GM04503 (cell line): Measurements from ENCODE around the gene DUOXA1.
"Not testable (repeated sequence)": the region's sequence is repeated elsewhere in the genome, so short reads cannot be mapped to it uniquely, and the experiment has no call there.

Experiments
- DNase-seq: peaks from one replicate; pipeline ENCODE4 v3.0.0-alpha.2; 2012; ENCODE audit warnings: low read depth

The DUOXA1 gene

DNA sequence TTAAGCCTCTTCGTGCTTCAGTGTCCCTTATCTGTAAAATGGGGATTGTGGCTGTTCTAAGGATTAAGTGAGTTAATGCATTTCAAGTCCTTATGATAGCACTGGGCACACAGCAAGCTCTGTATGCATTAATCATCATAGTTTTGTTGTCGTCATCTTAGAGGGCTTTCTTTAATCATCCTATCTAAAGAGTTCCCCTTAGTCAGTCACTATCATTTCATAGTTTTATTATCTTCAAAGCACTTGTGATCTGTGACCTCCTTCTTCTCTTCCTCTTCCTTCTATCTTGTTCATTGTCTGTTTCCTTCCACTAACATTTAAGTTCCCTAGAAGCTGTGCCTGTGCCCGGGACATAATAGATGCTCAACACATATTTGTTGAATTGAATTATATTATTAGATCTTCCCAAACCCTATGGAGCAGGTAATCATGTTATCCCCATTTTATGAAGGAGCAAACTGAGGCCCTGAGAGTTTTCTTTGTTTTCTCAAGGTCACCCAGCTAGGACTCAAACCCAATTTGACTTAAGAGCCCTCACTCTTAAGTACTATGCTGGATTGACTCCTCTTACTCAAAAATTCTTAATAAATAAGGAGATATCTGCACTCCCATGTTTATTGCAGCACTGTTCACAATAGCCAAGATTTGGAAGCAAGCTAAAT lies 39.8 kb downstream of the DUOXA1 start:
- DNase-seq: no peak

DNA sequence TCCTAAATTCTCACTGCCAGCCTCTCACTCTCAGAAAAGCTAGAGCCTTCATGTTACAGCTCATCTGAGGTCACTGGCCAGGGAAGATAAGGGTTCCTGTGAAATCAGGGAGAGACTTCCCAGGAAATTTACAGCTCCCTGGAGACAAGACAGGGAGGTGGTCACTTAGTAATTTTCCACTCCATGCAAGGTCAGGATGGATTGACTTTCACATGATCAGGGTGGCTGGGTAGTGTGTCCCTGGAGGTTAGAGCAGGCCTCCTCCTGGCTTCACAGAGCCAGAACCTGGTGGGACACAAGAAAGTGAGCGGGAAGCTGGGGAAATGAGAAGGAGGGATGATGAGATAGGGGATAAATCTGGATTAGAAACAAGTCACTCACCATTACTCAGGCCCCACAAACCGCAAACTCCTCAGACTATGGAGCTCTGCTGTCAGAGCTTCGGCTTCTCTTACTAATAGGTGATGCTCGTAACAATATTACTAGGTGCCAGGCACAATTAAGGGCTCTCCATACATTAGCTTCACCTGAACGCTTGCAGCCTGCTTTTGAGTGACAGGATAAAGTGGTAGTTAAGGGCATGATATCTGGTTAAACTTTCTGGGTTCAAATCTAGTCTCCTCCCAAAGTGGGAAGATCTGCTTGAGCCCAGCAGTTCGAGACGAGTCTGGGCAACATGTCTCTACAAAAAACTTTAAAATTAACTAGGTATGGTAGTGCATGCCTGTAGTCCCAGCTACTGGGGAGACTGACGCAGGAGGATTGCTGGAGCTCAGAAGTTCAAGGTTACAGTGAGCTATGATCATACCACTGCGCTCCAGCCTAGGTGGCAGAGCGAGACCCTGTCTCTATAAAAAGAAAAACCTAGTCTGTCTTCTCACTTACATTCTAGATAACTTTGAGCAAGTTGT lies 40.6 kb downstream of the DUOXA1 start:
- no peak for DNase-seq

DNA sequence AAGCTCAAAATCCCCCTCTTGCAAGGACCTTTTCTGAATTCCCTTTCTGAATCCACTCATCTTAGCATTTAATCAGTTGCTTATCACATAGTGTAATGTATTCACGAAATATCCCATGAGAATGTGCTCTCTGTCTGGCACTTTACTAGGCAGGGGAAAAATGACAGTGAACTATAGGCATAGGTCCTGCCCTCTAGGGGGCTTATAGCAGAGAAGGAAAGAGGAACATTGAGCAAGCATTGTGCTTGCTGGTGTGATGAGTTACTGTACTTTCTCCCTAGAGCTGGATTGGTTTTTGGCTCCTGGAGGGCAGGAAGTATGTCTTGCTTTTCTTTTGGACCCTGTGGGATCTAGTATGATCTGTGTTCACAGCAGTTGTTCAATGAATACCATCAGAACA lies 42.2 kb downstream of the DUOXA1 start:
- no peak for DNase-seq

DNA sequence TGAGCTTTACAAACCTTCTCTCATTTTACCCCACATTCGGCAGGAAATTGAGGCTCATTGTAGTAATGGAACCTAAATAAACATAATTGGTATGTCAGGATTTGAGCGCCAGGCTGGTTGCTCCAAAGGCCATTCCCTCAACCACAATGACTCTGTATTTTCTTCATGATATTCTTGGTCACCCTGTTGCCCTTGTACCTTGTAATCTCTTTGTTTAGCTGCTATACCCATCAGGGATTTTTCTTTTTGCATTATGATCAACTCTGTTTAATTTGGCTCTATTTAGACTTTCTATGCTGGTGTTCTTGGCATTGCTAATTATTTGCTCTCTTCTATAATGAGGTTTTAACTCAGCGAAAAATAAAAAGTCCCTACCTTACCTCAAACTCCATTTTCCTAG lies 45.5 kb downstream of the DUOXA1 start:
- no peak for DNase-seq

DNA sequence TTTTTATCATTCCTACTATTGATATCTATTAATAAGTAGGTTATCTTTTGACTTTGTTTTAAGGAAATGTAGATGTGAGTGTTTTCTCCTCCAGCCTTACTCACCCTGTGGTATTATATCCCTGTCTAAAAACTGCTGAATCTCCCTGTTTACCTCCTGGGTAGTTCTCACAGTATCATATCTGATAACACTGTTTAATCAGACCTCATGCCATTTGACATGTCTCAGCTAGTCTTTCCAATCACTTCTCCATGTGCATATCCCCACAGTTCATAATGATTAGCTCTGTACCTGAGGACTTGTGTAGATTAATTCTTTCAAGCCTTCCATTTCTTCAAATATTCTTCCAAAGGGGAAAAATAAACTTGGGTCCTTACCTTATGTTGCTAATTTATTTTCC lies 46.5 kb downstream of the DUOXA1 start:
- no peak for DNase-seq

DNA sequence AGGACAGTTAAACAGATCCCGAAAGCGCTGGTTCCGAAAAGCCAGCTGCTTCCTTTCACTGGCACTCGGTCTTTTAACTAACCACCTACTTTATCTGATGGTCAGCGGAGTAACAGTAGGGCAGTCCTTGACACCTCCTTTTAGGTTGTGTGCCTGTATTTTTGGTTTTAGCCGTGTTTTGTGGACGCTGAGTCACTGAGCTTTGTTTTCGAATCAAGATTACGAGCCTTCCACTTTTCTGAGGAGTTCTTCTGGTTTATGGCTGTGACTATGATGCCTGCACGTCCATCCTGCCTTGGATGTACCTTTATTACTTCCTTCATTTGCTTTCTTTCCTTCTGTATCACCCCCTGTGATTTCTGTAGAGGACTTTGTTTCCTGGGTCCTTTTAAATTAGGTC lies 47.3 kb downstream of the DUOXA1 start:
- DNase-seq: not testable (repeated sequence)

DNA sequence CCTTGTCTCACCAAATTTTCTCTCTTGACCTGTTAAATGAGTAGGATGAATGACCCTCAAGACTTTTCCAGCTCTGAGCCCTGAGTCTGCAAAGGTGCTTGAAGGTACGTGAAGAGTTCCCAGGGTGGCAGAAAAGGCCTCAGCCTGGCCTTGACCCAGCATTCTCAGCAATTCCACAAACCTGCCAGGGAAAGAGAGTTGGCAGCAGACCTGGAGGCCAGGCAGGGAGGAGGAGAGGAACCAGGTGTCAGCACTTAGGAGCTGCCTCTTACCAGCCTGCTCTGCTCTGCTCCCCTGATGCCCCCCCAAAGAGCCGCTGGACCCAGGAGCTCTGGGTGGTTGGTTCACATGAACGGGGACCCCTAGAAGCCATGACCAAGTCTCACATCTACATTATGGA lies 49.1 kb downstream of the DUOXA1 start:
- not testable (repeated sequence) for DNase-seq

DNA sequence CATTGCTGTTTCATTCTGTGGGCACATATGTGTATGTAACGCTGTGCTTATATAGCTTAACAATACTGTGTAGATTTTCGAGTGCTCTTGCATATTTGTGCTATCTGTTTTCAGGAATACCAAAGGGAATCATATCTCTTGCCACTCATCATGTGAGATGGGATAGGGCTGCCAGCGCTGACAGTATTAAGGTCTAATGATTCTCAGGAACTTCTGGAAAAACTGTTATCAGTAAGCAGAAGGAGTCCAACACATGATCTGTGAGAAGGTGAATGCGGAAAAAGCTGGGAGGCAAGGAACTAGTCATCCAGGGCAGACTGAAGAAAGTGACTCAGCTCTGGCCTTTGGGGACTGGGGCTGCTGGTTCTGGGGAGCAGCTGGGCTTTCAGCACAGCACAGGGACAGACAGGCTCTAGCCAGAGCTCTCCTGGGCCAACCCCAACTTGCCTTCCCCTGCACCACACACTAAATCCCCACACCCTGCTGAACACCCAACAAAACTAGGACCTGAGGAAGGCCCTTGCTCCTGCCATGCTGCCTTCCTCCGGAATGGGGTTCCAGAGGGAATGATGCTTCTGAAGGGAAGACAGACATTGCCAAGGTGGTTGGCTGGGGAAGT lies 49.9 kb downstream of the DUOXA1 start:
- DNase-seq: not testable (repeated sequence)

DNA sequence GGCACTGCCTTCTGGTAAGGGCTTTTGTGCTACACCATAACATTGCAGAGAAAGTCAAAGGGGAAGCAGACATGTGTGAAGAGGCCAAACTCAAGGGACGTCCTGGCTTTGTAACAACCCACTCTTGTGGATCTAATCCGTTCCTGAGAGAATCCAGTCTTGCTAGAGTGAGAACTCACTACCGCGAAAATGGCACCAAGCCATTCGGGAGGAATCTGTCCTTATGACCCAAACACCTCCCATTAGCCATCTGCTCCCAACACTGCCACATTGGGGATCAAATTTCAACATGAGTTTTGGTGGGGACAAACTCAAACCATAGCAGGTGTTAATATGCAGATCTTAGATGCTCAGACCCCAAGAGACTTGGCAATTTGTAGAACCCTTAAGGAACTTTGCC lies 50.5 kb downstream of the DUOXA1 start:
- DNase-seq: not testable (repeated sequence)

DNA sequence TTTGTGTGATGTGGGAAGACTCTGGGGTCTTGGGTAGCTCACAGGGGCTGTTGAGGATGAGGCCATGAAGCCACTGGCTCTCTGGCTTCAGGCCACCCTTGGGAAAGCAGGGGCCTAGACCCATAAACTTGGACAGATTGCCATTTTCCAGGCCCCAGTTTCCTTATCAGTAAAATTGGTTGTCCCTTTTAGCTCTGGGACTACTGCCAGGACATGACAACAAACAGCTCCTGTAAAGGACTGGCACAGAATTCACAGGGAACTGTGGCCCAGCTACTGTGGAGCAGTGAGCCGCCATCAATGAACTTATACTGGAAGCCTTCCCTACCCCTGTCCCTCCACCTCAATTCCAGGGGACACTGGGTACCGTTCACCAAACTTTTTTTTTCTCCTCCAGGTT lies 52.3 kb downstream of the DUOXA1 start:
- not testable (repeated sequence) for DNase-seq

DNA sequence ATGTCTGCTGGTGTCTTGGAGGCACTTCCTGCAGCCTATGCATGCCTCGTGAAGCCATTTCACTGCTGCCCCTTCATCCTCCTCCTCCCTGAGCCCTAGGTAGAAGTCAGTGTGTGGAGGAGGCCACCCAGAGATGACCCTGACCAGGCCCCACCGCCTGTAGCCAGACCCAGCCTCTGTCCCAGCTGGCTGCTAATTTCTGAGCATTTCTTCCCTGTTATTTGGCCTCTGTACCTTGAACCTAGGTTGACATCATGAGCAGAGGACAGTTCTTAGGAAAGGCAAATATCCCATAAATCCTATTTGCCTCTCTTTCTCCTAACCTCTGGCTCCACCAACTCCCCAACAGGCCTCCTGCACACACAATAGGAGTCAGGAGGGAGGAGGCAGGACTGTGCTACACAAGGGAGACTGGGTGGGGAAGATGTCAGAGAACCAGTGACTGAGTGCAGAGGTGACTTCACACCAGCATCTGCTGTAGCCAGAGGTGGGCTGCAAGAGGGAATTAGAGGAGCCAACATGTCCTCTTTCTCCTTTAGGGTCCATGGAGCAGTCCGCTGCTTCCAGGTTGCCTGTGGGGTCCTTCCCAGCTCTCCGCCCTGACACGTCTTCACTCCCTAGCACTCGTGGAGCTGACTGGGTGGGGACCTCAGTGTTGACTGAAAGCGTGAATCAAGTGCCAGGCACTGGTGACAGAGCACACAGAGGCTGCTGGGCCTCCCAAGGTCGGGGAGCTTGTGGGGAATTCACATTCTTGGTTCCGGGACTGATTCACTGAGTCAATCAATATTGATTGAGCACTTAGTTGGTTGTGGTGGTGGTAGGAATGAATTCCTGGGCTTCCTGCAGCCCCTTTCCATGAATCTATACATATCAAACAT lies 54.0 kb downstream of the DUOXA1 start:
- DNase-seq: not testable (repeated sequence)

DNA sequence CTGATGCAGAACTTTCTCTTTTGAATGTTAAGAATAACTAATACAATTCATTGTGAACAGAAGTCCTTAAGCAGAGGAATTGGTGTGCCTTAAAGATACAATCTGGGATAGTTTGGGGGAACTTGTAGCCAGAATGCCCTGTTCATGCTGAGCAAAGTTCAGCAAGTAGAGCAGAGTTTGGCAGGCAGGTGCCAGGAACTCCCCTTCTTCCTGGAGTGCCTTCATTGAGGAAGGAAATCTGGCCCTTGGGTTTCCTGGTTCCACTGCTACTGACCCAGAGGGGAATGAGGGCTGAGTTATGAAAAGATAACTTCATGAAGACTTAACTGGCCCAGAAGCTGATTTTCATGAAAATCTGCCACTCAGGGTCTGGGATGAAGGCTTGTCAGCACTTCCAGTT lies 56.1 kb downstream of the DUOXA1 start:
- DNase-seq: not testable (repeated sequence)

DNA sequence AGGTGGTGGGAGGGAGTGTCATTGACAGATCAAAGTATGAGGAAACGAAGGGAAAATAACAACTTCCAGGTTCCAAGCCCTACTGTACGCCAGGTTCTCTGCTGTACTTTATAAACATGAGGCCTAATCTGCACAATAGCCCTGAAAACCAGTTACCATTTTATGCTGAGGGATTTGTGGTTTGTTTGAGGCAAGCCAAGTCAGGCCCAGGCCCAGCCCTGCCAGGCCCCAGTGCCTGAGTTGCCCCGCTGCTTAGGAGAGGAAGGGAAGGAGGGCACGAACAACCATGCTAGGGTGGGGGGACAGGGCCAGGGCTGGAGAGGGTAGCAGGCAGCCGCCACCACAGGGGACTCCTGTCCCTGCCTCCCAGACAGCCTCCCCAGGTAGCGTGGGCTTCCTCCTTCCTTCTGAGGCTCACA lies 59.7 kb downstream of the DUOXA1 start:
- DNase-seq: not testable (repeated sequence)
